Osteocyte (in vitro differentiated cells): Measurements from ENCODE around the gene FHL2. TPM values are rescaled to one million over a fixed set of nuclear protein-coding genes. Genes with fewer than 3 reads are reported as not detected.
A peak's percentile ranks its signal among the peaks of the same experiment; 100 is the strongest.

ENCODE experiments used
- DNase-seq: peaks from one replicate; pipeline ENCODE4 v3.0.0; 2021; ENCODE audit warnings: mixed read lengths; ENCODE audit not compliant: unreplicated experiment; ENCODE audit errors: extremely low spot score
- H3K27ac Mint-ChIP-seq: one replicate; pipeline ENCODE4 v1.8.0; 2021; ENCODE audit warnings: mild to moderate bottlenecking, mixed read lengths; ENCODE audit not compliant: unreplicated experiment
- H3K27me3 Mint-ChIP-seq: one replicate; pipeline ENCODE4 v1.8.0; 2021; ENCODE audit warnings: mixed read lengths; ENCODE audit not compliant: unreplicated experiment
- H3K36me3 Mint-ChIP-seq: one replicate; pipeline ENCODE4 v1.8.0; 2021; ENCODE audit warnings: mixed read lengths; ENCODE audit not compliant: unreplicated experiment
- H3K4me1 Mint-ChIP-seq: one replicate; pipeline ENCODE4 v1.8.0; 2021; ENCODE audit warnings: mixed read lengths; ENCODE audit not compliant: unreplicated experiment
- H3K4me3 Mint-ChIP-seq: one replicate; pipeline ENCODE4 v1.8.0; 2021; ENCODE audit warnings: mild to moderate bottlenecking, moderate library complexity, mixed read lengths; ENCODE audit not compliant: unreplicated experiment
- H3K9me3 Mint-ChIP-seq: one replicate; pipeline ENCODE4 v1.8.0; 2021; ENCODE audit warnings: mixed read lengths; ENCODE audit not compliant: unreplicated experiment
- total RNA-seq: library from RNA; stranded (reverse); gene quantifications from 2 replicates; pipeline ENCODE4 v1.2.1, GENCODE V29; 2021
- TF ChIP-seq, protein P1 (sequence below): fragments of 200-600 bp; sonication (generic); IDR thresholded peaks from 2 replicates; pipeline ENCODE4 v1.5.0; 2021; ENCODE audit warnings: antibody characterized with exemption, mild to moderate bottlenecking, moderate library complexity

FHL2 gene
- total RNA-seq, 1 donor from 2014 or later: 76.8 TPM

DNA sequence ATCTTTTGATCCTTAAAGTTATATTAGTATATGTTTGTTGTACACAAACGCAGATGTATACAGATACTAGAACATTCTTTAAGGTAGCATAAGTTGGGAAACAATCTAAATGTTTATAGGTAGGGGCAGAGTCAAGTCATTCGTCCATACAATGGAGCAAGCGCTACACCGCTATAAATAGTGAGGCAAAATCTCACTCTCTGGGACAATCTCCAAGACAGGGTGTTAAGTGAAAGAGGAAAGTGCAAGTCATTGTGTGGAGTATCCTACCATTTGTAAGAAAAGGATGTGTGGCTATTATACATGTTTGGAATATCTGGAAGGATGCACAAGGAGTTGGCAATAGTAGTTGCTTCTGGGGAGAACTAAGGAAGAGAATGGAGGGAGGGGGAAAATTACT is 16.2 kb upstream of the FHL2 start:
- H3K9me3 Mint-ChIP-seq: no peaks in the 10 kb centered on the region
- DNase-seq: no peak
- peaks cover 7% of the 10 kb centered on the region for H3K4me1 Mint-ChIP-seq
- H3K4me3 Mint-ChIP-seq: no peak overlapping the region
- TF ChIP-seq, protein P1, sequence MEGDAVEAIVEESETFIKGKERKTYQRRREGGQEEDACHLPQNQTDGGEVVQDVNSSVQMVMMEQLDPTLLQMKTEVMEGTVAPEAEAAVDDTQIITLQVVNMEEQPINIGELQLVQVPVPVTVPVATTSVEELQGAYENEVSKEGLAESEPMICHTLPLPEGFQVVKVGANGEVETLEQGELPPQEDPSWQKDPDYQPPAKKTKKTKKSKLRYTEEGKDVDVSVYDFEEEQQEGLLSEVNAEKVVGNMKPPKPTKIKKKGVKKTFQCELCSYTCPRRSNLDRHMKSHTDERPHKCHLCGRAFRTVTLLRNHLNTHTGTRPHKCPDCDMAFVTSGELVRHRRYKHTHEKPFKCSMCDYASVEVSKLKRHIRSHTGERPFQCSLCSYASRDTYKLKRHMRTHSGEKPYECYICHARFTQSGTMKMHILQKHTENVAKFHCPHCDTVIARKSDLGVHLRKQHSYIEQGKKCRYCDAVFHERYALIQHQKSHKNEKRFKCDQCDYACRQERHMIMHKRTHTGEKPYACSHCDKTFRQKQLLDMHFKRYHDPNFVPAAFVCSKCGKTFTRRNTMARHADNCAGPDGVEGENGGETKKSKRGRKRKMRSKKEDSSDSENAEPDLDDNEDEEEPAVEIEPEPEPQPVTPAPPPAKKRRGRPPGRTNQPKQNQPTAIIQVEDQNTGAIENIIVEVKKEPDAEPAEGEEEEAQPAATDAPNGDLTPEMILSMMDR: no peak
- H3K36me3 Mint-ChIP-seq: no peaks in the 10 kb centered on the region
- H3K27me3 Mint-ChIP-seq: peaks cover 50% of the 10 kb centered on the region
- no peak overlapping the region for H3K27ac Mint-ChIP-seq

DNA sequence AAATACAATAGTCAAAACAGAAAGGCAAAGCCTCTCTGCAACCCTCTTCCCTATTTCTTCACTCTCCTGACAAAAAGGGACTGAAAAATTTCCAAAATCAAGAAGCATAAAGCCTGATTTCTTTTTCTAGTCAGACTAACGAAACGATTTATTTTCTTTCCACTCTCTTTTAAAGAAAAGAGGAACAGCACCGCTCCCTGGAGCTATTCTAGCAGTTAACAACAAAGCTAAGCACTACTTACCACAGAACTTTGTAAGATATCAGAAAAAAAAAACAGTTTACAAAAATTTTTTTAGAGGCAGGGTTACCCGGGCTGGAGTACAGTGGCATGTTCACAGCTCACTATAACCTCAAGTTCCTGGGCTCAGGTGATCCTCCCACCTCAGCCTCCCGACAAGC is 14.4 kb upstream of the FHL2 start:
- no peak overlapping the region for H3K27ac Mint-ChIP-seq
- DNase-seq: no peak
- no peaks in the 10 kb centered on the region for H3K36me3 Mint-ChIP-seq
- peaks cover 10% of the 10 kb centered on the region for H3K4me1 Mint-ChIP-seq
- TF ChIP-seq, protein P1: no peak
- peaks cover 47% of the 10 kb centered on the region for H3K27me3 Mint-ChIP-seq
- no peak overlapping the region for H3K4me3 Mint-ChIP-seq
- no peaks in the 10 kb centered on the region for H3K9me3 Mint-ChIP-seq

DNA sequence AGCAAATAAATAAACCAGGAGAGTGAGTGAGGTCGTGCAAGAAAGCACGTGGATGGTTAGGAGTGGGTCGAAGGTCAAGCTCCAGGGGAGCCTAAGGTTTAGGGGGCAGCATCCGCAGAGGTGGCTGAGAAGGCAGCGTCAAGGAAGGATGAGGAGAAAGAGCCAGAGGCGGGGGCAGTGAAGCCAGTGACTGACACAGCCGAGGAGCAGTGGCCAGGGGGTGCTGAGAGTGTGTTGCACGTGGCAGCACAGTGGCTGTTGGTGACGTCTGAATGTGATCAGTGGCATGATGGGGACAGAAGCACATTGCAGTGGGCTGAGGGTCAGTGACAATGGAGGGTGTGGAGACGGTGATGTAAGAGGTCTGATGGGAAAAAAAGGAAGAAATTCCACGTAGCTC is 13.7 kb upstream of the FHL2 start:
- peaks cover 5% of the 10 kb centered on the region for H3K4me1 Mint-ChIP-seq
- no peak overlapping the region for H3K4me3 Mint-ChIP-seq
- H3K27me3 Mint-ChIP-seq: peaks cover 47% of the 10 kb centered on the region
- H3K36me3 Mint-ChIP-seq: no peaks in the 10 kb centered on the region
- TF ChIP-seq, protein P1: no peak
- H3K9me3 Mint-ChIP-seq: no peaks in the 10 kb centered on the region
- no peak overlapping the region for H3K27ac Mint-ChIP-seq
- peak; percentile 68 for DNase-seq

DNA sequence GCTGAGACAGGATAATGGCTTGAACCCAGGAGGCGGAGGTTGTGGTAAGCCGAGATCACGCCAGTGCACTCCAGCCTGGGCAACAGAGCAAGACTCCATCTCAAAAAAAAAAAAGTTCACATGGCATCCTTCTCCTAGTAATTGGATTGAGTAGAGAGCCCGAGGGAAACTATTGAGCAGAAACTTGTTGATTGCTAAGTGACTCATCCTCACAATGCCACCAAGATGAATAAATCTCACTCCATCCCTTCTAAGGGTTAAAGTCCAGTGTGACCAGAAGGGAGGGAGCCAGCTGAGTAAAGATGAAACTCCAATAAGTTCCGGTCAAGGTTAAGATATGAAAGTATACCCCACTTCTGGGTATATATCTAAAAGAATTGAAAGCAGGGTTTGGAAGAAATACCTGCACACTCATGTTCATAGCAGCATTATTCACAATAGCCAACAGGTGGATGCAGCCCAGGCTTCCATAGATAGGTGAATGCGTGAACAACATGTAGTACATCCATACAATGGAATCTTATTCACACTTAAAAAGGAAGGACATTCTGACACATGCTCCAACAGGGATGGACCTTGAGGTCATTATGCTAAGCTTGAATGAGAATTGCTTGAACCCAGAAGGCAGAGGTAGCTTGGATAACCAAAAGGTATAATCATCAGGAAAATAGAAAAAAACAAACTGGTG is 13.0 kb upstream of the FHL2 start:
- Mint-ChIP-seq H3K27me3 (peaks cover 44% of the 10 kb centered on the region), H3K27ac (no peak overlapping the region), H3K36me3 (no peaks in the 10 kb centered on the region), H3K4me3 (no peak overlapping the region), H3K4me1 (peaks cover 4% of the 10 kb centered on the region), H3K9me3 (no peaks in the 10 kb centered on the region)
- TF ChIP-seq, protein P1: no peak
- no peak for DNase-seq

DNA sequence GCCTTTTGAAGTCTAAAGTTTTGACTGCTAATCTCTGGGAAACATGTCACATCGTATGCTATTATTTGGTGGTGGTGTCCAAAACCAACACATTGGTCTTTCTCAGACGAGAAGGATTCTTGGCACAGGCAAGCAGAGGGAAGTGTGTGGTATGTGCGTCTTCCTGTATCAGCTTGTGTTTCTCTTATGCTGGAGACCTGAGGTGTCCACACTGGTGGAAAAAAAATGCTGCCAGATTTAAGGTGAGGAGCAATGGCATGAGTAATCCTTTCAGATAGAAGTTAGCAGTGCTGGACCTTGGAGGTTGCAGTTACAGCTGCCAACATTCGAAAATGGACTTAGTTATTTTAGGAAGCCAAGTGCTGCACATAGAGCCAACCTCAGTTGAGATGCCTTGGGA is 11.7 kb upstream of the FHL2 start:
- DNase-seq: no peak
- Mint-ChIP-seq H3K27me3 (peaks cover 37% of the 10 kb centered on the region), H3K4me3 (no peak overlapping the region), H3K4me1 (peaks cover 9% of the 10 kb centered on the region), H3K27ac (no peak overlapping the region), H3K36me3 (no peaks in the 10 kb centered on the region), H3K9me3 (no peaks in the 10 kb centered on the region)
- TF ChIP-seq, protein P1: no peak
